MCF 10A (cell line): ENCODE data around the gene EDNRB. TPM values are rescaled to one million over a fixed set of nuclear protein-coding genes. Genes with fewer than 3 reads are reported as not detected.

Source experiments
- BruUV-seq: library from RNA; stranded (reverse); fragments of 400-500 nt; replicated peaks from 2 replicates; lab custom pipeline; 2021; lab: Mats Ljungman, UMichigan
- CTCF ChIA-PET: fragments of 300-600 bp; sonication (Branson Sonifier 250); formaldehyde crosslinking; extraction: SDS; loops from one replicate; lab custom pipeline; 2021; ENCODE audit warnings: antibody characterized with exemption, inconsistent platforms; lab: Yijun Ruan, JAX
- POLR2A ChIA-PET: fragments of 300-600, 350-650 bp; sonication (Branson Sonifier 250); formaldehyde crosslinking; extraction: SDS; loops from one replicate; lab custom pipeline; 2020; ENCODE audit warnings: antibody characterized with exemption, inconsistent platforms; lab: Yijun Ruan, JAX
- DNase-seq: peaks from one replicate; pipeline ENCODE4 v3.0.0-alpha.2; 2018; ENCODE audit not compliant: unreplicated experiment
- H3K27ac Mint-ChIP-seq: one replicate; pipeline ENCODE4 v1.8.0; 2022; ENCODE audit warnings: mild to moderate bottlenecking, low read depth, mixed read lengths; ENCODE audit not compliant: unreplicated experiment
- H3K27me3 Mint-ChIP-seq: one replicate; pipeline ENCODE4 v1.8.0; 2022; ENCODE audit warnings: mixed read lengths; ENCODE audit not compliant: insufficient read depth, unreplicated experiment
- H3K36me3 Mint-ChIP-seq: one replicate; pipeline ENCODE4 v1.8.0; 2022; ENCODE audit warnings: mild to moderate bottlenecking, moderate library complexity, mixed read lengths; ENCODE audit not compliant: insufficient read depth, unreplicated experiment
- H3K4me1 Mint-ChIP-seq: one replicate; pipeline ENCODE4 v1.8.0; 2022; ENCODE audit warnings: mixed read lengths; ENCODE audit not compliant: insufficient read depth, unreplicated experiment
- H3K4me3 Mint-ChIP-seq: one replicate; pipeline ENCODE4 v1.8.0; 2022; ENCODE audit warnings: mild to moderate bottlenecking, moderate library complexity, mixed read lengths; ENCODE audit not compliant: unreplicated experiment
- H3K9me3 Mint-ChIP-seq: one replicate; pipeline ENCODE4 v1.8.0; 2022; ENCODE audit warnings: mixed read lengths; ENCODE audit not compliant: unreplicated experiment
- intact Hi-C: fragments of 100-400 bp; cut with micrococcal nuclease; formaldehyde crosslinking; loops from 2 replicates; pipeline ENCODE4 v1.14.1; 2022
- total RNA-seq: library from RNA; stranded (reverse); gene quantifications from 2 replicates; pipeline ENCODE4 v1.2.3, GENCODE V29; 2022
- TF ChIP-seq, protein P1 (sequence below): fragments of 200-600 bp; IDR thresholded peaks from one replicate; pipeline ENCODE4 v1.8.0; 2022; ENCODE audit warnings: antibody characterized with exemption, mild to moderate bottlenecking; ENCODE audit not compliant: unreplicated experiment

Gene EDNRB
- total RNA-seq, 1 experiment from 2014 or later: not detected

DNA sequence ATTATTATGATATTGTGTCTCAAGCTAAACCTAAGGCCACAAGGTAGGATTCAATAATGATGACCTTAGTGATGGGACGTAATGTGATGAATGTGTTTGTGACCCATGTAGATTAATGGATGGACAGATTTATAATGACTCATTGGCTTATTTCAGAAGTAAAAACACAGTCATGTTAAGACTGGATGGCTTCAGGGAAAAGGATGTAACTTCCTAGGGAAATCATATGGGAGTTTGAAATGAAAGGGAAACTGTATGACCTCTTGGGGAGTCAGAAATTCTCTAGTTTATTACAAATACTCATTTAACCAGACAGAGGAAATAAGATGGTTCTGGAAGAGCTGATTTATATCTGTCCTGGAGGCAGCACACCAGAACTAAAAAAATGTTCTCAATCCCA lies 2.9 kb downstream of the EDNRB start:
- H3K27me3 Mint-ChIP-seq: no peaks in the 10 kb centered on the region
- POLR2A ChIA-PET: no interaction called here
- DNase-seq: no peak
- H3K9me3 Mint-ChIP-seq: no peaks in the 10 kb centered on the region
- BruUV-seq: no TSS peak
- CTCF ChIA-PET: interaction anchor here (0.8 to 0.9 kb wide), 2 partner anchors 19 to 135 kb away, joined by 3 read pairs; no protein-coding TSS in a partner anchor
- TF ChIP-seq, protein P1, sequence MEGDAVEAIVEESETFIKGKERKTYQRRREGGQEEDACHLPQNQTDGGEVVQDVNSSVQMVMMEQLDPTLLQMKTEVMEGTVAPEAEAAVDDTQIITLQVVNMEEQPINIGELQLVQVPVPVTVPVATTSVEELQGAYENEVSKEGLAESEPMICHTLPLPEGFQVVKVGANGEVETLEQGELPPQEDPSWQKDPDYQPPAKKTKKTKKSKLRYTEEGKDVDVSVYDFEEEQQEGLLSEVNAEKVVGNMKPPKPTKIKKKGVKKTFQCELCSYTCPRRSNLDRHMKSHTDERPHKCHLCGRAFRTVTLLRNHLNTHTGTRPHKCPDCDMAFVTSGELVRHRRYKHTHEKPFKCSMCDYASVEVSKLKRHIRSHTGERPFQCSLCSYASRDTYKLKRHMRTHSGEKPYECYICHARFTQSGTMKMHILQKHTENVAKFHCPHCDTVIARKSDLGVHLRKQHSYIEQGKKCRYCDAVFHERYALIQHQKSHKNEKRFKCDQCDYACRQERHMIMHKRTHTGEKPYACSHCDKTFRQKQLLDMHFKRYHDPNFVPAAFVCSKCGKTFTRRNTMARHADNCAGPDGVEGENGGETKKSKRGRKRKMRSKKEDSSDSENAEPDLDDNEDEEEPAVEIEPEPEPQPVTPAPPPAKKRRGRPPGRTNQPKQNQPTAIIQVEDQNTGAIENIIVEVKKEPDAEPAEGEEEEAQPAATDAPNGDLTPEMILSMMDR: no peak
- H3K4me1 Mint-ChIP-seq: no peaks in the 10 kb centered on the region
- intact Hi-C loops: no loop called here
- H3K27ac Mint-ChIP-seq: no peak overlapping the region
- H3K36me3 Mint-ChIP-seq: no peaks in the 10 kb centered on the region
- no peak overlapping the region for H3K4me3 Mint-ChIP-seq

DNA sequence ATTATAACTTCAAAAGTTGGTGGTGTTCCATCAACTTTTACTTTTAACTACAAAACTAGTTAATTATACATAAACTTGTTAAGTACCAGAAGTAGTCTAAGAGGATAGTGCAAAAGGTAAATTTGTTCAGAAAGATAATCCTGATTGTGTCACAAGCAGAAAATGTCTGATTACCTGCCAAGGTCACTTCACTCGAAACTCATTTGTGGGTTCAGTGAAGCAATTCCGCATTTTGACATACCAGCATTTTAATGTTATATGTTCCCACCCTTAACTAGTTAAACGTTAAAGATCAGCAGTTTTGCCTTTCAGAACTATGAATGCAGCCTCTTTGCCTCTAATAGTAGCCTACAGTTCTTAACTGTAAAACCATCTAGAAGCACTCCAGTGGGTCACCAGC lies 5.6 kb downstream of the EDNRB start:
- POLR2A ChIA-PET: no interaction called here
- Mint-ChIP-seq H3K4me1 (no peaks in the 10 kb centered on the region), H3K36me3 (no peaks in the 10 kb centered on the region), H3K4me3 (no peak overlapping the region), H3K27me3 (peaks cover 11% of the 10 kb centered on the region), H3K9me3 (no peaks in the 10 kb centered on the region), H3K27ac (no peak overlapping the region)
- intact Hi-C loops: no loop called here
- TF ChIP-seq, protein P1: no peak
- no peak for DNase-seq
- no TSS peak for BruUV-seq
- CTCF ChIA-PET: interaction anchor here (0.5 kb wide), 1 partner anchor 205 kb away, joined by 3 read pairs; no protein-coding TSS in a partner anchor

DNA sequence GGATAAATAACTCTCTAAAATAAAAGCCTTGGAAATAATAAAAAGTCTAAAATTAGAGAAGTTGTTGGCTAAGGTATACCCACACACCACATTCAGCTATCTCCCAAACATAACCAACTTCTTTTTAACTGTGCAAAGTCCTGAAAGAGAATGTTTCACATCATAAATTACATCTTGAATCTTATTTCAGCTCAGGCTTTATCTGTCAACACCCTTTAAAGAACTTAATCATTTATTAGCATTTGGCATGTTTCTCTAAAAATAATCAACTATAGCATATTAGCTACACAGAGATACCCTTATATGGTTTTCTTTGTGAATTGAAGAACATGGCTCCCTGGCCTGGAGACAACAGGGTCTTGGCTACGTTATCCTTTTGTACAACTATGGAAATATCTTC lies 6.9 kb downstream of the EDNRB start:
- no TSS peak for BruUV-seq
- Mint-ChIP-seq H3K27me3 (peaks cover 11% of the 10 kb centered on the region), H3K9me3 (no peaks in the 10 kb centered on the region), H3K4me3 (no peak overlapping the region), H3K36me3 (no peaks in the 10 kb centered on the region), H3K27ac (no peak overlapping the region), H3K4me1 (no peaks in the 10 kb centered on the region)
- ChIA-PET CTCF (interaction anchor here (2.2 kb wide), 1 partner anchor 17 kb away, joined by 5 read pairs; no protein-coding TSS in a partner anchor), POLR2A (interaction anchor here (0.5 kb wide), 1 partner anchor 943 kb away, joined by 3 read pairs; no protein-coding TSS in a partner anchor)
- intact Hi-C loops: no loop called here
- TF ChIP-seq, protein P1: no peak
- no peak for DNase-seq

DNA sequence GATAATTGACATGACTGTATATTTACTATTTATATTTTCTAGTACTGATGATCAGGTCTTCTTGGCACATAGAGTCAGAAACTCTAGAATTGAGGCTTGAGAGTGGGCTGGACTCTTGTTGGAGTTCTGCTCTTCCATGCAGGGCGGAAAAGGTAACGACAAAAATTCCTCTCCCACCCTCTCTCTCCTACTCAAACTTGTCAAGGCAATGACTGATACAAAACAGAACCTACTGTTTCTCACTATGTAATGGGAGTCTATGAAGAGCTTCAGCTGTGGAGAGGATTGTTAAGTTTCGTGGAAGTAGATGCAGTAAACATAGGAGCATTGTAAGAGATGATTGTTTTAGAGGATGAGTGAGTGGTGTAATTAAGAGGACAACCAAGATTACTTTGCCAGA lies 8.8 kb downstream of the EDNRB start:
- intact Hi-C loops: no loop called here
- H3K4me1 Mint-ChIP-seq: no peaks in the 10 kb centered on the region
- ChIA-PET POLR2A (no interaction called here), CTCF (interaction anchor here (0.6 kb wide), 2 partner anchors 13 to 22 kb away, joined by 3 to 4 read pairs; no protein-coding TSS in a partner anchor)
- no peak overlapping the region for H3K27ac Mint-ChIP-seq
- no TSS peak for BruUV-seq
- peaks cover 11% of the 10 kb centered on the region for H3K27me3 Mint-ChIP-seq
- TF ChIP-seq, protein P1: no peak
- DNase-seq: no peak
- H3K9me3 Mint-ChIP-seq: no peaks in the 10 kb centered on the region
- no peak overlapping the region for H3K4me3 Mint-ChIP-seq
- H3K36me3 Mint-ChIP-seq: no peaks in the 10 kb centered on the region
